IPS-15b (cell line): ENCODE measurements around the gene DDX23.

Experiments used
- H3K27me3 ChIP-seq: one replicate; pipeline ENCODE4 v1.6.1; 2013; ENCODE audit warnings: low read length; ENCODE audit not compliant: control insufficient read depth, insufficient read depth
- H3K36me3 ChIP-seq: one replicate; pipeline ENCODE4 v1.6.1; 2013; ENCODE audit warnings: low read length; ENCODE audit not compliant: control insufficient read depth, insufficient read depth
- H3K4me1 ChIP-seq: one replicate; pipeline ENCODE4 v1.6.1; 2013; ENCODE audit warnings: mild to moderate bottlenecking, low read length; ENCODE audit not compliant: control insufficient read depth, insufficient read depth
- H3K4me3 ChIP-seq: one replicate; pipeline ENCODE4 v1.5.1; 2013; ENCODE audit warnings: low read depth, low read length
- H3K9ac ChIP-seq: one replicate; pipeline ENCODE4 v1.6.1; 2013; ENCODE audit warnings: low read depth, mild to moderate bottlenecking, low read length
- H3K9me3 ChIP-seq: one replicate; pipeline ENCODE4 v1.6.1; 2013; ENCODE audit warnings: mild to moderate bottlenecking, low read length; ENCODE audit not compliant: control insufficient read depth, insufficient read depth

DDX23 gene

DNA sequence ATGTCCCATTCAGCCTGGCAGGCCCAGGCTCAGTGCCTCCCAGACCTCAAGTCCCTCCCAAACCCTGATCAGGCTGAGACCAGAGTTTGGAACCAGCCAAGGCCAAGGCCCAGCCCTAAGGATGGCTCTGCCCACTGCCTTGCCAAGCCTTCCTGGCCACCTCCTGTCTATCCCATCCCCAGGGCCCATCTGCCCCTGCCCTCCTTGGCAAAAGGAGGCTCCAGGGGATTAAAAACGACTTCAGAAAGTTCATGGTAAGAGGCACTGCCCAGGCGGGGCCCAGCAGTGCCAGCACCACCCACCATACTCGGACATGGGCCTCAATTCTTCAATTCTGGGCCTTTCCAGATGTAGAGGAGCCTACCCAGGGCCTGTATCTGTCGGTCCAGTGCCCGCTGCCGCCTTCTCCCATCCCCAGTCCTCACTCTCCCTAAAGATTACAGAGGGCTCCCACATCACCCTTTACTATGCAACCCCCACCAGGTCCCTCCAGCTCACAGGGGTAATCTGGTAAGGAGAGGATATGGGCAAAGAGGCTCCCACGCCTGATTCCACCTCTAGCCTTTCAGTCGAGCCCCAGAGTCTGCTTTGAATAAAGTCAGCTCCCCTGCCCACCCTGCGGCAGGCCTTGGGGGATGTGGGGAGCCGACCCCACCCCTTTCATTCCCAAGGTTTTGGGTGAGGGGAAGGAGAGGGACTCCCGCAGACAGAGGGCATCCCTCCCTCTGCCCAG, 64.0 kb downstream of the DDX23 start:
- H3K9ac ChIP-seq, result peak overlapping the region; percentile 54
- H3K36me3 ChIP-seq, result peaks cover 3% of the 10 kb centered on the region
- H3K9me3 ChIP-seq, result no peaks in the 10 kb centered on the region
- H3K4me1 ChIP-seq, result peaks cover 4% of the 10 kb centered on the region
- peaks cover 8% of the 10 kb centered on the region for H3K27me3 ChIP-seq
- peak overlapping the region; percentile 77 for H3K4me3 ChIP-seq

DNA sequence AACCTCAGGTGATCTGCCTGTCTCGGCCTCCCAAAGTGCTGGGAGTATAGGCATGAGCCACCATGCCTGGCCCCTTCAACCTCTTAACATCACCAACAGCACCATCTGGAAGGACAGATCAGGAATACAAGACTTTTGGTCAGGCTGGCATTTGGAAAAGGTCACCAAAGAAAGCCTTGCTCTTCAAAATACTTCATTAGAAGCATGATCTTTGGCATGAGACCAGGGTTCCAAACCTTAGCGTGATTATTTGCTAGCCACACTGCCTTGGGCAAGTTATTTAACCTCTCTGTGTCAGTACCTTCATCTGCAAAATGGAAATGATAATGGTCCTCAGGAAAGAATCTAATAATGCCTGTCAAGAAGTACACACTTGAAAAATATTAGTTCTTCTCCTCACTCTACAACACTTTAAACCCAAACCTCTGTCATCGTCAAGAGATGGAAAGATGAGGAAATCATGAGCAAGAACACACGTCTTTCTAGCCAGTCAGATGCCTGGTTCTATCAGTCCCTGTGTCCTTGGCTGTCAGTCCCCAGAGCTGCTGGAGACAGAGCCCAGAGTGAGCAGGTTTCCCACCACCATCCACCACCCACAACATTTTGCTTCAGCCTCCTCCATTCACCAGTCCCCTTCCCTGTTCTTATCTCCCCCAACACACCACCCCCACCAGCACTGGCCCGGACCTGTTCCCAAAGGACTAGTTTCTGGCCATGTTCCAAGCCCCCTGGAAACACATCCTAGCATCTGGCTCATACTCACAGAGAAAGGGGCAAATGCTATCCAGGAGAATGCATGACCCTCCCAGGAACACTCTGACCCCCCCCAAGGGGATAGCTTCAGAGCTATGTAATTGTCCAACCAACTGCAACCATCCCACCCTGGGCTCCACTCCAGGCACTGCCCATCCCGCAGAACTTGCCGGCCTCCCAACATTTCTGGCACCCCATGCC, 65.1 kb downstream of the DDX23 start:
- no peaks in the 10 kb centered on the region for H3K9me3 ChIP-seq
- H3K4me3 ChIP-seq, result no peak overlapping the region
- no peak overlapping the region for H3K9ac ChIP-seq
- peaks cover 8% of the 10 kb centered on the region for H3K27me3 ChIP-seq
- H3K4me1 ChIP-seq, result peaks cover 4% of the 10 kb centered on the region
- peaks cover 8% of the 10 kb centered on the region for H3K36me3 ChIP-seq

DNA sequence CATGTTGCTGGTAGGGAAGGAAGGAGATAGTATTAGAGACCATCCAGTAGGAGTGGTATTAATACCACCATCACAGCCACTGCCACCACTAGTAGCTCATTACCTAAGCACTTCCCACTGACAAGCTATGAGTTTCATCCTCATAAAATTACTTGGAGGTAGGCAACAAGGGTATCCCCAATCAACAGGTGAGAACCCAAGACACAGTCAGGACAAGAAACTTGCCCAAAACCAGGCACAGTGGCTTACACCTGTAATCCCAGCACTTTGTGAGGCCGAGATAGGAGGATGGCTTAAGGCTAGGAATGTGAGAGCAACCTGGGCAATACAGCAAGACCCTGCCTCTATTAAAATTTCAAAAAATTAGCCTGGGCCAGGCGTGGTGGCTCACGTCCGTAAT, 68.5 kb downstream of the DDX23 start:
- Histone ChIP-seq H3K4me1 (no peaks in the 10 kb centered on the region), H3K36me3 (peaks cover 10% of the 10 kb centered on the region), H3K9ac (no peak overlapping the region), H3K4me3 (no peak overlapping the region), H3K27me3 (peaks cover 8% of the 10 kb centered on the region), H3K9me3 (no peaks in the 10 kb centered on the region)

DNA sequence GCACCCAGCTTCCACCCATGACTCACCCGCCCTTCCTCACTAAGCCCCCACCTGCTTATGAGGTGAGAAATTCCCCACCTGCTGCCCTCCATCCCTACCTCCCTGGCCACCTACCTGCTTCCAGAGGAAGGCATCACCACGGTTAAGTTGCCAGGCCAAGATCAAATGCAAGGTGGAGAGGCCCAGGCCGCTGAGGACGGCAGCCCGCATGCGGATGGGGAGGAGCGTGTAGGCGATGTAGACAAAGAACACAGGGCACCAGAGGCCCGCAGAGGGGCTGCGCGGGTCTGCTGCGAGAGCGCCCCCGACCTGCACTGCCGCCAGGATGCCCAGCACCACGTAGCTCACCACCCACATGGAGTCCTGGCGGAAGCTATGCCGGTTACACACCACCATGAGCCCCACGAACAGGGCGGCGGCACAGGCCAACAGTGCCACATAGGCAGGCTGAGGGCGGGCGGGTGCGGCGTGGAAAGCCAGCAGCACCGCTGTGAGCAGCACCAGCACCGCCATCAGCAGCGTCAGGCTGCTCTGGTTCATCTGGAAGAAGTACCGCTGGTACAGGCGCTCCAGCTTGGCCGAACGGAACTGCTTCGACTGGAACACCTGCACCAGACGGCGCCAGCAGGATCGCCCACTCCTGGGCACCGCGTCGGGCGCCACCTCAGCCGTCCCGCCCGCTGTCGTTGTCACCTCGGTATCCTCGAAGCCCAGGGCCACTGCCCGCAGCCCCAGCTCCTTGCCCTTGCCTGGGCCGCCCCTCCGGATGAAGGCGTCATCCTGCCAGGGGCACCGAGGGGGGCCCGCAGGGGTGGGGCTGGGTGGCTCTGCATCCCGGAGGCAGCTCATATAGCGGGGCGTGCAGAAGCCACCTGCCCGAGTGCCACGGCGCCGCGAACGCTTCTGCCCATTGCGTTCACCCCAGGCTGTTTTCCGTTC, 69.2 kb downstream of the DDX23 start:
- Histone ChIP-seq H3K4me1 (peaks cover 2% of the 10 kb centered on the region), H3K4me3 (no peak overlapping the region), H3K9ac (no peak overlapping the region), H3K27me3 (peaks cover 6% of the 10 kb centered on the region), H3K9me3 (no peaks in the 10 kb centered on the region), H3K36me3 (peaks cover 8% of the 10 kb centered on the region)

DNA sequence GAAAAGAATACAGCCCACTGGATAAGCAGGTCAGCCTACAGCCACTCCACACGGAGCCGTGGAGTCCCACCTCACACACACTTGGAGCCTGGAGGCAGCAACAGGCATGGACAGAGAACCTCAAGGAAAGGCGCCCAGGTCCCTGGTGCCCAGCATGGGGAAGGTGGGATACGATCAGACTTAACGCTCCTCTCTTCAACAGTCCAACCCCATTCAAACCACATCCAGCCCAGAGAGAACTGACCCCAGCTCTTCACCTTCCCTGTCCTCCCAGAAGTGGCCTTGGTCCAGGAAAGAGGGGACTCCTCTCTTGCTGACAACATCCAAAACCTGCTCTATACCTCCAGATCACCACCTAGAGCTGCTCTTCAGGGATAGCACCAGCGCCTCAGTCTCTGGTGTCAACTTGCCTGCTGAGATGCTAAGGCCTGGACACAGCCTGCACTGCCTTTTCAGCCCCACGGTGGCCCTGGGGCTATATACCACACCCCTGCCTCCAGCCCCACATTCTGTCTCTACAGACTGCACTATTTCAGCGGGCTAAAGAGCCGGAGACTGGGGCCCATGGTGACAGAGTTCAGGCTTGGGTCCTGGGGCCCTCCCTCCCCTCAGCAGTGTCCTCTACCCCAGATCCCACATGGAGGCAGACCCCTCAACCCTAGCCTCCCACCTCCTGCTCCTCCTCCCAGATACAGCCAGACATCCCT, 70.1 kb downstream of the DDX23 start:
- no peaks in the 10 kb centered on the region for H3K27me3 ChIP-seq
- no peak overlapping the region for H3K4me3 ChIP-seq
- peaks cover 5% of the 10 kb centered on the region for H3K4me1 ChIP-seq
- H3K9me3 ChIP-seq, result no peaks in the 10 kb centered on the region
- H3K9ac ChIP-seq, result no peak overlapping the region
- peaks cover 7% of the 10 kb centered on the region for H3K36me3 ChIP-seq

DNA sequence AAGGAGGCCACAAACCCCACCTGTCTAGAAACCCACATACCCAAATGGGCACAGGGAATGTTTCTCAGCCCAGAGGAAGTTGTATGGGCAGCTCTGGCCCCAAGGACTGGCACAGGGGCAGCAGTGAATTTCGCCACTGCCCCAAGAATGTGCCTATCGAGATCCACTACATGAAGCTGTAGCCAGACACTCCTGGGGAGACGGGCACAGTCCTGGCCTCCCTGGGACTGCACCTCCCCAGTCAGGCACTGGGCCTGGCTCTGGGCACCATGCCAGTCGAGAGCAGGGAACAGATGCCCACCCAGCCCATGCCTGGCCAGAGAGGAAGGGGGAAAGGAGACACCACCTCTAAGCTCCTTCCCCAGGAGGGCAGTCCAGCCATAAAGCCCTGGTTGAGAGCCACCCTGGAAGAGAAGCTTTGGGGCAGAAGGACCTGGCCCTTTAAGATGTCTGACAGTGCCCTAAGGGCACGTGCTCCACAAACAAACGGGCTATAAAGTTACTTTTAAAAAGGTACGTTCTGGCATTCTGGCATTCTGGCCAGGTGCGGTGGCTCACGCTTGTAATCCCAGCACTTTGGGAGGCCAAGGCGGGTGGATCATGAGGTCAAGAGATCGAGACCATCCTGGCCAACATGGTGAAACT, 71.5 kb downstream of the DDX23 start:
- H3K36me3 ChIP-seq, result peaks cover 7% of the 10 kb centered on the region
- H3K9me3 ChIP-seq, result no peaks in the 10 kb centered on the region
- peaks cover 5% of the 10 kb centered on the region for H3K4me1 ChIP-seq
- no peak overlapping the region for H3K9ac ChIP-seq
- H3K4me3 ChIP-seq, result no peak overlapping the region
- H3K27me3 ChIP-seq, result no peaks in the 10 kb centered on the region

- H3K9ac ChIP-seq, result no peak overlapping the region
Observed at GRCh38 chr12:48779869-48780268, 72.1 kb downstream of the DDX23 start.

More at GRCh38 chr12:48779869-48780268, 72.1 kb downstream of the DDX23 start:
- Histone ChIP-seq H3K4me1 (peaks cover 5% of the 10 kb centered on the region), H3K4me3 (no peak overlapping the region), H3K27me3 (no peaks in the 10 kb centered on the region), H3K9me3 (no peaks in the 10 kb centered on the region), H3K36me3 (peaks cover 10% of the 10 kb centered on the region)
